Trophoblast cell (in vitro differentiated cells and primary cell): ENCODE data around the gene CDRT15L2.
"Not testable (repeated sequence)": the region's sequence is repeated elsewhere in the genome, so short reads cannot be mapped to it uniquely, and the experiment has no call there.

Source experiments
- DNase-seq, 2 donors: peaks; one replicate each; pipeline ENCODE4 v3.0.0-alpha.2; 2016
- H2AFZ ChIP-seq: 2 replicates; pipeline ENCODE4 v1.6.1; 2013; ENCODE audit warnings: low read length, moderate library complexity, mild to moderate bottlenecking; ENCODE audit not compliant: insufficient read depth, poor library complexity
- H2AK5ac ChIP-seq: 2 replicates; pipeline ENCODE4 v1.6.1; 2013; ENCODE audit warnings: mild to moderate bottlenecking, low read length
- H2BK120ac ChIP-seq: 2 replicates; pipeline ENCODE4 v1.6.1; 2013; ENCODE audit warnings: low read length, mild to moderate bottlenecking, moderate library complexity; ENCODE audit not compliant: insufficient read depth, poor library complexity
- H2BK12ac ChIP-seq: 2 replicates; pipeline ENCODE4 v1.6.1; 2013; ENCODE audit warnings: mild to moderate bottlenecking, low read length, moderate library complexity
- H2BK5ac ChIP-seq: 2 replicates; pipeline ENCODE4 v1.6.1; 2013; ENCODE audit warnings: low read length, low read depth, moderate library complexity, mild to moderate bottlenecking; ENCODE audit not compliant: poor library complexity
- H3K14ac ChIP-seq: 2 replicates; pipeline ENCODE4 v1.6.1; 2013; ENCODE audit warnings: mild to moderate bottlenecking, low read length
- H3K18ac ChIP-seq: 2 replicates; pipeline ENCODE4 v1.6.1; 2013; ENCODE audit warnings: mild to moderate bottlenecking, low read length
- H3K23ac ChIP-seq: 2 replicates; pipeline ENCODE4 v1.6.1; 2013; ENCODE audit warnings: low read length
- H3K27ac ChIP-seq: 2 replicates; pipeline ENCODE4 v1.5.1; 2013; ENCODE audit warnings: low read depth, mild to moderate bottlenecking, inconsistent platforms, low read length, moderate library complexity
- H3K27me3 ChIP-seq: 2 replicates; pipeline ENCODE4 v1.6.1; 2013; ENCODE audit warnings: inconsistent platforms, mild to moderate bottlenecking, low read length, moderate library complexity; ENCODE audit not compliant: insufficient read depth
- H3K36me3 ChIP-seq, 2 experiments: 1 replicate in 1 of 2; 2 replicates in 1 of 2; pipeline ENCODE4 v1.6.1; 2013; ENCODE audit warnings: low read length in 2 of 2, mild to moderate bottlenecking in 2 of 2, moderate library complexity in 1 of 2; ENCODE audit not compliant: insufficient read depth in 2 of 2, control insufficient read depth in 1 of 2
- H3K4ac ChIP-seq: 2 replicates; pipeline ENCODE4 v1.6.1; 2013; ENCODE audit warnings: low read depth, mild to moderate bottlenecking, low read length, moderate library complexity
- H3K4me1 ChIP-seq, 2 experiments: 1 replicate in 1 of 2; 2 replicates in 1 of 2; pipeline ENCODE4 v1.6.1; 2013; ENCODE audit warnings: low read length in 2 of 2, mild to moderate bottlenecking in 2 of 2, moderate library complexity in 1 of 2; ENCODE audit not compliant: insufficient read depth in 2 of 2, control insufficient read depth in 1 of 2
- H3K4me2 ChIP-seq: 2 replicates; pipeline ENCODE4 v1.6.1; 2013; ENCODE audit warnings: inconsistent platforms, mild to moderate bottlenecking, low read length, moderate library complexity
- H3K4me3 ChIP-seq: 2 replicates; pipeline ENCODE4 v1.5.1; 2013; ENCODE audit warnings: mild to moderate bottlenecking, low read depth, low read length, inconsistent platforms
- H3K79me1 ChIP-seq: one replicate; pipeline ENCODE4 v1.6.1; 2013; ENCODE audit warnings: low read length
- H3K79me2 ChIP-seq: 2 replicates; pipeline ENCODE4 v1.6.1; 2013; ENCODE audit warnings: low read length, mild to moderate bottlenecking; ENCODE audit not compliant: control insufficient read depth, insufficient read depth, poor library complexity
- H3K9ac ChIP-seq: 2 replicates; pipeline ENCODE4 v1.6.1; 2013; ENCODE audit warnings: mild to moderate bottlenecking, low read length
- H3K9me3 ChIP-seq: 2 replicates; pipeline ENCODE4 v1.6.1; 2013; ENCODE audit warnings: low read depth, mild to moderate bottlenecking, control low read depth, inconsistent platforms, low read length; ENCODE audit not compliant: insufficient read depth
- H4K12ac ChIP-seq: 2 replicates; pipeline ENCODE4 v1.6.1; 2013; ENCODE audit warnings: low read depth, mild to moderate bottlenecking, low read length, moderate library complexity
- H4K8ac ChIP-seq: 2 replicates; pipeline ENCODE4 v1.6.1; 2013; ENCODE audit warnings: low read depth, mild to moderate bottlenecking, low read length, moderate library complexity
- H4K91ac ChIP-seq: one replicate; pipeline ENCODE4 v1.6.1; 2013; ENCODE audit warnings: low read depth, mild to moderate bottlenecking, low read length, moderate library complexity
- WGBS: extraction: QIAGEN DNeasy Blood & Tissue Kit; methylation state at CpG from one replicate; pipeline ENCODE4 v1.1.7; 2013; ENCODE audit warnings: missing lambda C conversion rate; ENCODE audit not compliant: insufficient read length, insufficient coverage; ENCODE audit errors: extremely low coverage; 5-methylcytosine and 5-hydroxymethylcytosine counted together

Gene CDRT15L2

GRCh38 chr17:20558096-20558495 is 21.4 kb upstream of the CDRT15L2 start:
- not testable (repeated sequence) for H3K36me3 ChIP-seq, H4K8ac ChIP-seq, H2BK12ac ChIP-seq, H3K23ac ChIP-seq, H2BK120ac ChIP-seq, H3K9ac ChIP-seq, H3K79me1 ChIP-seq, H3K4me1 ChIP-seq, H3K4ac ChIP-seq, H3K14ac ChIP-seq, H4K91ac ChIP-seq, H2AK5ac ChIP-seq, H3K9me3 ChIP-seq, H3K27me3 ChIP-seq, H2BK5ac ChIP-seq, H3K27ac ChIP-seq, H3K4me3 ChIP-seq, DNase-seq, H4K12ac ChIP-seq, H2AFZ ChIP-seq, H3K4me2 ChIP-seq, H3K18ac ChIP-seq, H3K79me2 ChIP-seq
- WGBS: no CpG with 5 or more reads among the region's 5 CpGs

GRCh38 chr17:20559018-20559417 is 20.5 kb upstream of the CDRT15L2 start:
- H3K4me2 ChIP-seq, H3K27ac ChIP-seq, H4K12ac ChIP-seq, H2AFZ ChIP-seq, H2AK5ac ChIP-seq, H3K9me3 ChIP-seq, H3K4ac ChIP-seq, H4K91ac ChIP-seq, H4K8ac ChIP-seq, DNase-seq, H3K4me3 ChIP-seq, H3K79me2 ChIP-seq, H2BK120ac ChIP-seq, H3K27me3 ChIP-seq, H3K14ac ChIP-seq, H3K18ac ChIP-seq, H3K23ac ChIP-seq, H2BK5ac ChIP-seq, H3K9ac ChIP-seq, H3K36me3 ChIP-seq, H3K4me1 ChIP-seq, H2BK12ac ChIP-seq, H3K79me1 ChIP-seq: not testable (repeated sequence)
- no CpG with 5 or more reads among the region's 9 CpGs for WGBS

- no peak overlapping the region for H2BK12ac ChIP-seq
- peaks cover 6% of the 10 kb centered on the region for H3K9me3 ChIP-seq
- no peaks in the 10 kb centered on the region for H3K27me3 ChIP-seq
- H2AK5ac ChIP-seq: no peak overlapping the region
- no peak overlapping the region for H4K91ac ChIP-seq
- H3K79me1 ChIP-seq: no peaks in the 10 kb centered on the region
- no peaks in the 10 kb centered on the region for H3K79me2 ChIP-seq
- no peak overlapping the region for H3K9ac ChIP-seq
- H2AFZ ChIP-seq: no peak overlapping the region
- no CpG with 5 or more reads among the region's 3 CpGs for WGBS
- no peak overlapping the region for H3K4ac ChIP-seq
- no peak for DNase-seq
- no peak overlapping the region for H4K8ac ChIP-seq
- H3K36me3 ChIP-seq: no peaks in the 10 kb centered on the region
- no peaks in the 10 kb centered on the region for H3K4me1 ChIP-seq
- no peak overlapping the region for H3K27ac ChIP-seq
- no peak overlapping the region for H2BK120ac ChIP-seq
- no peak overlapping the region for H2BK5ac ChIP-seq
- no peak overlapping the region for H4K12ac ChIP-seq
- H3K4me3 ChIP-seq: no peak overlapping the region
- no peak overlapping the region for H3K18ac ChIP-seq
- no peak overlapping the region for H3K14ac ChIP-seq
- no peak overlapping the region for H3K23ac ChIP-seq
- no peak overlapping the region for H3K4me2 ChIP-seq
These were observed 16.9 kb upstream of the CDRT15L2 start for GRCh38 chr17:20562587-20562986.

GRCh38 chr17:20565245-20565644 is 14.3 kb upstream of the CDRT15L2 start:
- H3K4me2 ChIP-seq, H3K36me3 ChIP-seq, H3K14ac ChIP-seq, H3K9ac ChIP-seq, H3K23ac ChIP-seq, H3K79me1 ChIP-seq, H2BK5ac ChIP-seq, H3K4me3 ChIP-seq, H2AFZ ChIP-seq, H3K18ac ChIP-seq, H2AK5ac ChIP-seq, H4K91ac ChIP-seq, H3K27me3 ChIP-seq, H4K12ac ChIP-seq, H3K27ac ChIP-seq, H2BK12ac ChIP-seq, H2BK120ac ChIP-seq, H3K9me3 ChIP-seq, H4K8ac ChIP-seq, H3K79me2 ChIP-seq, H3K4ac ChIP-seq, H3K4me1 ChIP-seq: not testable (repeated sequence)
- peak; percentile 87 to 95 for DNase-seq
- WGBS: no CpG with 5 or more reads among the region's 5 CpGs
